Heart left ventricle (tissue), 16 donors: Measurements from ENCODE around the gene TMEM109. TPM values are rescaled to one million over a fixed set of nuclear protein-coding genes. Genes with fewer than 3 reads are reported as not detected.

Experiments used
- ATAC-seq, 4 donors: fragments of 200-7000 bp; cut with Tn5 transposase; one replicate each; pipeline ENCODE4 v1.9.1; 2020 to 2022; ENCODE audit warnings: moderate library complexity in 4 of 4, mild to moderate bottlenecking in 3 of 4, moderate number of reproducible peaks in 1 of 4
- DNase-seq, 5 donors: peaks; one replicate each; pipeline ENCODE4 v3.0.0-alpha.2; 2020
- H3K27ac ChIP-seq, 12 donors: fragments of 200-600 bp; sonication (generic) in 4 of 12; one replicate each; pipeline versions ENCODE4 v1.5.0 to v1.8.0; 2016 to 2022; ENCODE audit warnings: mild to moderate bottlenecking in 2 of 12
- H3K27me3 ChIP-seq, 9 donors: fragments of 200-600 bp; sonication (generic) in 2 of 9; one replicate each; pipeline versions ENCODE4 v1.5.1 to v1.8.0; 2016 to 2022; ENCODE audit warnings: mild to moderate bottlenecking in 3 of 9
- H3K36me3 ChIP-seq, 9 donors: fragments of 200-600 bp; sonication (generic) in 2 of 9; one replicate each; pipeline versions ENCODE4 v1.5.0 to v1.8.0; 2018 to 2022; ENCODE audit warnings: mild to moderate bottlenecking in 2 of 9
- H3K4me1 ChIP-seq, 12 donors: fragments of 200-600 bp; sonication (generic) in 4 of 12; one replicate each; pipeline versions ENCODE4 v1.5.0 to v1.8.0; 2016 to 2022; ENCODE audit warnings: mild to moderate bottlenecking in 3 of 12
- H3K4me3 ChIP-seq, 12 donors: fragments of 200-600 bp; sonication (generic) in 4 of 12; one replicate each; pipeline versions ENCODE4 v1.5.0 to v1.8.0; 2017 to 2022; ENCODE audit warnings: mild to moderate bottlenecking in 9 of 12, moderate library complexity in 4 of 12
- H3K9me3 ChIP-seq, 12 donors: fragments of 200-600 bp; sonication (generic) in 4 of 12; one replicate each; pipeline versions ENCODE4 v1.5.0 to v1.8.0; 2016 to 2022; ENCODE audit warnings: mild to moderate bottlenecking in 1 of 12
- CTCF ChIP-seq, 12 donors: fragments of 200-600 bp; sonication (generic) in 4 of 12; IDR thresholded peaks; one replicate each; pipeline versions ENCODE4 v1.5.0 to v1.8.0; 2018 to 2022; ENCODE audit warnings: antibody characterized with exemption in 12 of 12, mild to moderate bottlenecking in 5 of 12
- POLR2A ChIP-seq, 2 donors: fragments of 450-650 bp; IDR thresholded peaks; one replicate each; pipeline ENCODE4 v1.6.1; 2017; ENCODE audit warnings: antibody characterized with exemption in 2 of 2, mild to moderate bottlenecking in 2 of 2, moderate library complexity in 2 of 2
- WGBS, 4 donors: extraction: QIAGEN DNeasy Blood & Tissue Kit in 2 of 4; methylation state at CpG; one replicate each; pipeline versions ENCODE4 v1.1.5 to v1.1.7; 2013 to 2018; 5-methylcytosine and 5-hydroxymethylcytosine counted together
- intact Hi-C, 10 donors: fragments of 100-400 bp; cut with DNase I; formaldehyde crosslinking; loops; one replicate each; pipeline versions ENCODE4 v1.11.1 to v1.14.2; 2022
- polyA plus RNA-seq, 2 donors: library from polyadenylated mRNA; stranded (reverse); fragments of 200-250 nt; gene quantifications; one replicate each; pipeline ENCODE4 v1.2.3, GENCODE V29; 2013
- total RNA-seq, 9 donors: library from RNA; depleted of rRNA in 2 of 9; stranded (reverse); fragments of >200 nt in 2 of 9; fragmentation: NEBNext Ultra II Directional in 3 of 9; extraction: Animal tissue kit (Norgen Biotek cat#: 25700) in 3 of 9; gene quantifications; one replicate each; pipeline versions ENCODE4 v1.1.0 to v1.2.4, GENCODE V29; 2016 to 2023
- donor health status: ischemic (EF 13 %, LVEDD 7.1; RV severe dilation, severe dysfunction).
- donor health status: healthy with polysubstance abuse.
- donor health status: DM: no; HTN: yes; CAD: no.
- donor health status: DM: no; HTN: no; CAD: no.
- donor health status: ischemic (EF 25% LVEDD 6.9; RV normal size, moderate dysfunction).
- donor health status: ischemic (EF 25% LVEDD 5.7; RV mildly dilated, moderate dysfunction).
- donor health status: healthy.
- donor health status: DM: yes; HTN: yes; CAD: no.
- donor health status: ischemic (EF 35%, LVEDD 5.7; RV mildly dilated, moderate dysfunction).
- donor health status: nonischemic (EF 11% LVEDD 7.7; RV severe dilation, severe dysfunction).
- donor health status: DM: yes; HTN: yes; CAD: no.
- donor health status: PGD.
- donor health status: ischemic (EF 29% LVEDD 5.4; RV normal size, mild dysfunction).
- donor health status: nonischemic (EF 23%, LVEDD 6.1; RV moderate dilation, normal function).

The TMEM109 gene
- total and polyA plus RNA-seq, 11 donors = 71.8 to 131 (median 96.3) TPM

GRCh38 chr11:60897496-60897895 is 16.5 kb upstream of the TMEM109 start:
- H3K4me1 ChIP-seq = peaks cover 0 to 7% (median 0%) of the 10 kb centered on the region in 12 donors
- DNase-seq (no peak), ATAC-seq (no peak)
- no peaks in the 10 kb centered on the region for H3K27me3 ChIP-seq
- TF ChIP-seq POLR2A (IDR thresholded peaks at IDR 0.05) (no peak), CTCF (IDR thresholded peaks at IDR 0.05) (no peak)
- H3K9me3 ChIP-seq = no peaks in the 10 kb centered on the region
- H3K36me3 ChIP-seq = peaks cover 4 to 100% (median 98%) of the 10 kb centered on the region in 9 donors
- H3K4me3 ChIP-seq = no peak overlapping the region
- intact Hi-C loops = loop anchor here in 8 of 10 donors (5.0 kb wide), 4 partner anchors 65 to 125 kb away; no protein-coding TSS in a partner anchor
- WGBS, 4 donors = 86 to 98% (median 94%) methylated on average over 4 of the region's 4 CpGs
- H3K27ac ChIP-seq = no peak overlapping the region

- no peaks in the 10 kb centered on the region for H3K9me3 ChIP-seq
- H3K27me3 ChIP-seq = no peaks in the 10 kb centered on the region
- DNase-seq (no peak), ATAC-seq (peak in 3 of 4 donors; percentile 69 to 70 (median 70))
- H3K36me3 ChIP-seq = peaks cover 4 to 100% (median 94%) of the 10 kb centered on the region in 9 donors
- H3K4me1 ChIP-seq = peaks cover 0 to 15% (median 5%) of the 10 kb centered on the region in 12 donors
- TF ChIP-seq POLR2A (IDR thresholded peaks at IDR 0.05) (no peak), CTCF (IDR thresholded peaks at IDR 0.05) (peak; percentile 90 to 98 (median 94))
- H3K4me3 ChIP-seq = no peak overlapping the region
- intact Hi-C loops = loop anchor here (1.0 to 5.0 kb wide), 6 partner anchors 67 to 127 kb away; no protein-coding TSS in a partner anchor
- H3K27ac ChIP-seq = no peak overlapping the region
- WGBS, 4 donors = 55 to 61% (median 58%) methylated on average over 12 of the region's 12 CpGs
These were observed 14.7 kb upstream of the TMEM109 start for GRCh38 chr11:60899046-60899936.

- intact Hi-C loops = loop anchor here (1.0 to 10.0 kb wide), 7 partner anchors 68 to 235 kb away; no protein-coding TSS in a partner anchor
- TF ChIP-seq POLR2A (IDR thresholded peaks at IDR 0.05) (no peak), CTCF (IDR thresholded peaks at IDR 0.05) (no peak)
- peaks cover 2 to 22% (median 11%) of the 10 kb centered on the region in 12 donors for H3K4me1 ChIP-seq
- H3K9me3 ChIP-seq = no peaks in the 10 kb centered on the region
- DNase-seq = no peak
- no peaks in the 10 kb centered on the region for H3K27me3 ChIP-seq
- peaks cover 4 to 94% (median 87%) of the 10 kb centered on the region in 9 donors for H3K36me3 ChIP-seq
- ATAC-seq = no peak
- no peak overlapping the region for H3K4me3 ChIP-seq
- 65 to 78% (median 71%) methylated on average over 4 of the region's 4 CpGs for WGBS, 4 donors
- no peak overlapping the region for H3K27ac ChIP-seq
These were observed 14.0 kb upstream of the TMEM109 start for GRCh38 chr11:60899977-60900376.
